ENCODE results near the gene VASH2.

- no peak for TF ChIP-seq CTCF (IDR thresholded peaks at IDR 0.05)
- no peak for TF ChIP-seq ZNF138 (CRISPR knock-in tag; conservative IDR thresholded peaks at IDR 0.05)
- TF ChIP-seq ATF1 (CRISPR knock-in tag; IDR thresholded peaks at IDR 0.05), result no peak
- no peak for TF ChIP-seq MAX (CRISPR knock-in tag; IDR thresholded peaks at IDR 0.05)
- TF ChIP-seq NR3C1 (CRISPR knock-in tag; conservative IDR thresholded peaks at IDR 0.05; ENCODE audit: low read depth), result no peak
Measured at GRCh38 chr1:212953321-212953720, 3.0 kb downstream of the VASH2 start.

Data from WTC11 (cell line).